ENCODE measurements around the gene GTF2I.
A peak's percentile ranks its signal among the peaks of the same experiment; 100 is the strongest.
"Not testable (repeated sequence)": the region's sequence is repeated elsewhere in the genome, so short reads cannot be mapped to it uniquely, and the experiment has no call there.

Gene GTF2I

GRCh38 chr7:74781746-74782145, 124.2 kb downstream of the GTF2I start:
- not testable (repeated sequence) for DNase-seq

- DNase-seq = not testable (repeated sequence)
These were observed 126.1 kb downstream of the GTF2I start for GRCh38 chr7:74783595-74783994.

GRCh38 chr7:74788369-74789150, 131.0 kb downstream of the GTF2I start:
- DNase-seq = peak in 1 of 2 experiments; percentile 65

- not testable (repeated sequence) for DNase-seq
These were observed 131.8 kb downstream of the GTF2I start for GRCh38 chr7:74789200-74789736.

GRCh38 chr7:74797848-74798622, 140.5 kb downstream of the GTF2I start:
- not testable (repeated sequence) for DNase-seq

- peak in 1 of 2 experiments; percentile 12 for DNase-seq
These were observed 141.1 kb downstream of the GTF2I start for GRCh38 chr7:74798644-74799043.

Measured in SW 1271 (cell line).